ENCODE measurements around the gene B4GALNT3.

B4GALNT3 gene

GRCh38 chr12:507391-507796 is 47.7 kb downstream of the B4GALNT3 start:
- DNase-seq (ENCODE audit: low read depth in 2 of 2): no peak
- TF ChIP-seq CTCF (IDR thresholded peaks at IDR 0.05; ENCODE audit: low read depth, low read length): no peak
- no peak overlapping the region for H3K4me3 ChIP-seq (replicated peaks in 1 of 2; ENCODE audit: low read depth in 2 of 2, low read length in 2 of 2)

GRCh38 chr12:508145-508544 is 48.4 kb downstream of the B4GALNT3 start:
- no peak for DNase-seq (ENCODE audit: low read depth in 2 of 2)
- TF ChIP-seq CTCF (IDR thresholded peaks at IDR 0.05; ENCODE audit: low read depth, low read length): no peak
- no peak overlapping the region for H3K4me3 ChIP-seq (replicated peaks in 1 of 2; ENCODE audit: low read depth in 2 of 2, low read length in 2 of 2)

GRCh38 chr12:508795-509194 is 49.1 kb downstream of the B4GALNT3 start:
- no peak for TF ChIP-seq CTCF (IDR thresholded peaks at IDR 0.05; ENCODE audit: low read depth, low read length)
- no peak overlapping the region for H3K4me3 ChIP-seq (replicated peaks in 1 of 2; ENCODE audit: low read depth in 2 of 2, low read length in 2 of 2)
- DNase-seq (ENCODE audit: low read depth in 2 of 2): no peak

- no peak overlapping the region for H3K4me3 ChIP-seq (replicated peaks in 1 of 2; ENCODE audit: low read depth in 2 of 2, low read length in 2 of 2)
- TF ChIP-seq CTCF (IDR thresholded peaks at IDR 0.05; ENCODE audit: low read depth, low read length): no peak
- DNase-seq (ENCODE audit: low read depth in 2 of 2): peak; percentile 28 to 37
These were observed 49.8 kb downstream of the B4GALNT3 start for GRCh38 chr12:509500-509899.

- H3K4me3 ChIP-seq (replicated peaks in 1 of 2; ENCODE audit: low read depth in 2 of 2, low read length in 2 of 2): no peak overlapping the region
- no peak for DNase-seq (ENCODE audit: low read depth in 2 of 2)
- TF ChIP-seq CTCF (IDR thresholded peaks at IDR 0.05; ENCODE audit: low read depth, low read length): no peak
These were observed 50.5 kb downstream of the B4GALNT3 start for GRCh38 chr12:510071-510825.

GRCh38 chr12:512933-513332 is 53.2 kb downstream of the B4GALNT3 start:
- no peak for DNase-seq (ENCODE audit: low read depth in 2 of 2)
- TF ChIP-seq CTCF (IDR thresholded peaks at IDR 0.05; ENCODE audit: low read depth, low read length): no peak
- H3K4me3 ChIP-seq (replicated peaks in 1 of 2; ENCODE audit: low read depth in 2 of 2, low read length in 2 of 2): no peak overlapping the region

- TF ChIP-seq CTCF (IDR thresholded peaks at IDR 0.05; ENCODE audit: low read depth, low read length): no peak
- DNase-seq (ENCODE audit: low read depth in 2 of 2): no peak
- no peak overlapping the region for H3K4me3 ChIP-seq (replicated peaks in 1 of 2; ENCODE audit: low read depth in 2 of 2, low read length in 2 of 2)
These were observed 53.7 kb downstream of the B4GALNT3 start for GRCh38 chr12:513446-513845.
